Suprapubic skin (tissue), 4 donors: ENCODE measurements around the gene STAG1.

Experiments used
- CTCF ChIP-seq, 2 donors: fragments of 200-600 bp in 1 of 2; fragments of 450-650 bp in 1 of 2; sonication (generic) in 1 of 2; IDR thresholded peaks; one replicate each; pipeline ENCODE4 v1.5.1; 2016 to 2019; ENCODE audit warnings: antibody characterized with exemption in 2 of 2, mild to moderate bottlenecking in 1 of 2, moderate library complexity in 1 of 2
- EP300 ChIP-seq: sonication (generic); formaldehyde crosslinking; IDR thresholded peaks from one replicate; pipeline ENCODE4 v1.6.1; 2017; ENCODE audit warnings: antibody characterized with exemption
- POLR2AphosphoS5 ChIP-seq, 3 donors: sonication (generic); formaldehyde crosslinking; IDR thresholded peaks; one replicate each; pipeline ENCODE4 v1.6.1; 2017; ENCODE audit warnings: antibody characterized with exemption in 3 of 3

DNA sequence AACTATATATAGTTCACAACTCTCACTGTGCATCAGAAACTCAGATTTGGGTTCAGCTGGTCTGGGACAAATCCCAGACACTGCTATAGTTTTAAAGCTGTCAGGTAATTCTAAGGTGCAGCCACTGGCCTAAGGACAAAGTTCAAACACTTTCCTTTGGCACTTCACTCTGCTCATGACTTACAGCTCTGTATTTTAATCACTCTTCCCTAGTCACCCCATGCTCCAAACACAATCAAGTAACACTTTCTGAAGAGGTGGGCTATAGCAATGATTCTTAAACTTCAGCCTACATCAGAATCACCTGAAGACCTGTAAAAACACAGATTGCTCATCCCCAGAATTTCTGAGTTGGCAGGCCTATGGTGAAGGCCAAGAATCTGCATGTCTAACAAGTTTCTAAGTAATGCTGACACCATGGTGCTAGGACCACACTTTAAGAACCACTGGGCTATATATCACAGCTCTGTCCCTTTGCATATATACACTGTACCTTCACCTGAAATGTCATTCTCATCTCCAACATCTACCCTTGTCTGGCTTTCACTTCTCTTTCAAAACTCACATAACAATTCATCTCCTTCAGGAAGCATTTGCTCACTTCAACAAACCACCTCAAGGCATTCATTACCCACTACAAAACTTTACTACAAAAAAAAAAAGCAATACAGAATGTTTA, 21.4 kb downstream of the STAG1 start:
- no peak for TF ChIP-seq POLR2AphosphoS5 (IDR thresholded peaks at IDR 0.05)
- TF ChIP-seq CTCF (IDR thresholded peaks at IDR 0.05), result no peak
- no peak for TF ChIP-seq EP300
